HepG2 (cell line): ENCODE data around the gene RABL6. TPM values are rescaled to one million over a fixed set of nuclear protein-coding genes. Genes with fewer than 3 reads are reported as not detected.

Experiments
- ETV5 ChIP-seq: IDR thresholded peaks from 2 replicates; pipeline ENCODE4 v1.6.1; 2018; ENCODE audit warnings: missing biosample characterization, missing genetic modification reagents, inconsistent platforms, borderline replicate concordance
- GABPB1 ChIP-seq: IDR thresholded peaks from 2 replicates; pipeline ENCODE4 v1.6.1; 2016; ENCODE audit warnings: mild to moderate bottlenecking, missing genetic modification reagents, moderate library complexity, missing compliant biosample characterization
- KDM2A ChIP-seq: sonication (generic); formaldehyde crosslinking; IDR thresholded peaks from 2 replicates; pipeline ENCODE4 v1.4.0; 2020; ENCODE audit warnings: low read depth, missing genetic modification reagents, borderline replicate concordance
- REL ChIP-seq: sonication (generic); formaldehyde crosslinking; conservative IDR thresholded peaks from 2 replicates; pipeline ENCODE4 v1.8.0; 2022; ENCODE audit warnings: mild to moderate bottlenecking, missing genetic modification reagents, moderate library complexity
- REST ChIP-seq, 2 experiments: IDR thresholded peaks; 2 replicates each; pipeline ENCODE4 v1.6.1; 2011 to 2012; ENCODE audit warnings: low read length in 2 of 2, borderline replicate concordance in 1 of 2, low read depth in 1 of 2, mild to moderate bottlenecking in 1 of 2, moderate library complexity in 1 of 2
- SNAPC5 ChIP-seq: sonication (generic); formaldehyde crosslinking; IDR thresholded peaks from 2 replicates; pipeline ENCODE4 v1.8.1; 2023; ENCODE audit warnings: mild to moderate bottlenecking, missing genetic modification reagents, borderline replicate concordance
- TGIF2 ChIP-seq: IDR thresholded peaks from 2 replicates; pipeline ENCODE4 v1.6.1; 2016; ENCODE audit warnings: control low read depth, missing compliant biosample characterization
- ZFAT ChIP-seq: sonication (generic); formaldehyde crosslinking; conservative IDR thresholded peaks from 2 replicates; pipeline ENCODE4 v1.8.1; 2023; ENCODE audit warnings: missing genetic modification reagents, inconsistent platforms
- ZNF260 ChIP-seq: sonication (generic); formaldehyde crosslinking; IDR thresholded peaks from 2 replicates; pipeline ENCODE4 v1.4.0; 2020; ENCODE audit warnings: missing genetic modification reagents, low read depth, mild to moderate bottlenecking, borderline replicate concordance
- ZNF543 ChIP-seq: sonication (generic); formaldehyde crosslinking; IDR thresholded peaks from 2 replicates; pipeline ENCODE4 v1.4.0; 2020; ENCODE audit warnings: mild to moderate bottlenecking, missing genetic modification reagents
- ZNF549 ChIP-seq: sonication (generic); formaldehyde crosslinking; IDR thresholded peaks from 2 replicates; pipeline ENCODE4 v1.5.0; 2020; ENCODE audit warnings: missing genetic modification reagents
- ZNF709 ChIP-seq: sonication (generic); formaldehyde crosslinking; IDR thresholded peaks from 2 replicates; pipeline ENCODE4 v1.5.0; 2020; ENCODE audit warnings: mild to moderate bottlenecking, missing genetic modification reagents
- ZNF878 ChIP-seq: sonication (generic); formaldehyde crosslinking; IDR thresholded peaks from 2 replicates; pipeline ENCODE4 v1.8.1; 2023; ENCODE audit warnings: mild to moderate bottlenecking, missing genetic modification reagents, moderate library complexity
- ZNF891 ChIP-seq: sonication (generic); formaldehyde crosslinking; IDR thresholded peaks from 2 replicates; pipeline ENCODE4 v1.5.0; 2020; ENCODE audit warnings: mild to moderate bottlenecking, missing genetic modification reagents
- polyA plus RNA-seq, 8 experiments: library from polyadenylated mRNA; depleted of rRNA in 3 of 8; stranded (reverse) in 7 of 8; unstranded in 1 of 8; fragments of >200 nt; fragmentation: Illumina TruSeq in 4 of 8; extraction: Trizol in 4 of 8; gene quantifications; 2 replicates each; pipeline versions ENCODE4 v1.2.1 to v1.2.3, GENCODE V29; 2011 to 2016; ENCODE audit warnings: low read depth in 4 of 8, missing spikeins in 1 of 8, mixed read lengths in 1 of 8; ENCODE audit not compliant: insufficient read depth in 1 of 8
- total RNA-seq, 5 experiments: library from RNA; depleted of rRNA; stranded (reverse); fragments of >200 nt; fragmentation: Illumina TruSeq; extraction: Trizol; gene quantifications; 2 replicates each; pipeline ENCODE4 v1.2.3, GENCODE V29; 2016; ENCODE audit warnings: low read depth in 1 of 5
- TF ChIP-seq, protein P1 (sequence below): sonication (generic); formaldehyde crosslinking; IDR thresholded peaks from 2 replicates; pipeline ENCODE4 v1.4.0; 2020; ENCODE audit warnings: missing genetic modification reagents
- TF ChIP-seq, protein P2 (sequence below): sonication (generic); formaldehyde crosslinking; IDR thresholded peaks from 2 replicates; pipeline ENCODE4 v1.4.0; 2020; ENCODE audit warnings: missing genetic modification reagents

RABL6 gene
- total and polyA plus RNA-seq, 2 of the 13 experiments (the other 11 are each of a cell fraction or from before 2014, with no cell fraction given) = 81.5 to 125 TPM

GRCh38 chr9:136849038-136849959 lies 41.6 kb downstream of the RABL6 start, which contains the start of gene PHPT1 (continued):
- TF ChIP-seq REST (IDR thresholded peaks at IDR 0.05; ENCODE audit: borderline replicate concordance in 1 of 2, low read depth in 1 of 2, low read length in 2 of 2) (no peak), ZNF891 (CRISPR knock-in tag) (peak; percentile 61; the same call in 1 of the 2 replicates), TGIF2 (peak; percentile 70), ZNF260 (CRISPR knock-in tag) (no peak), ZNF549 (CRISPR knock-in tag) (no peak), ZNF543 (peak; percentile 45; the same call in 1 of the 2 replicates), ETV5 (CRISPR knock-in tag) (no peak; the same call in 1 of the 2 replicates), KDM2A (CRISPR knock-in tag) (peak; percentile 94), ZNF709 (peak; percentile 63; the same call in 1 of the 2 replicates), ZNF878 (no peak), SNAPC5 (CRISPR knock-in tag) (no peak), GABPB1 (peak; percentile 79), REL (peak; percentile 75), ZFAT (CRISPR knock-in tag) (no peak)
- TF ChIP-seq, protein P1, sequence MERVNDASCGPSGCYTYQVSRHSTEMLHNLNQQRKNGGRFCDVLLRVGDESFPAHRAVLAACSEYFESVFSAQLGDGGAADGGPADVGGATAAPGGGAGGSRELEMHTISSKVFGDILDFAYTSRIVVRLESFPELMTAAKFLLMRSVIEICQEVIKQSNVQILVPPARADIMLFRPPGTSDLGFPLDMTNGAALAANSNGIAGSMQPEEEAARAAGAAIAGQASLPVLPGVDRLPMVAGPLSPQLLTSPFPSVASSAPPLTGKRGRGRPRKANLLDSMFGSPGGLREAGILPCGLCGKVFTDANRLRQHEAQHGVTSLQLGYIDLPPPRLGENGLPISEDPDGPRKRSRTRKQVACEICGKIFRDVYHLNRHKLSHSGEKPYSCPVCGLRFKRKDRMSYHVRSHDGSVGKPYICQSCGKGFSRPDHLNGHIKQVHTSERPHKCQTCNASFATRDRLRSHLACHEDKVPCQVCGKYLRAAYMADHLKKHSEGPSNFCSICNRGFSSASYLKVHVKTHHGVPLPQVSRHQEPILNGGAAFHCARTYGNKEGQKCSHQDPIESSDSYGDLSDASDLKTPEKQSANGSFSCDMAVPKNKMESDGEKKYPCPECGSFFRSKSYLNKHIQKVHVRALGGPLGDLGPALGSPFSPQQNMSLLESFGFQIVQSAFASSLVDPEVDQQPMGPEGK (CRISPR knock-in tag) = peak; percentile 82
- TF ChIP-seq, protein P2, sequence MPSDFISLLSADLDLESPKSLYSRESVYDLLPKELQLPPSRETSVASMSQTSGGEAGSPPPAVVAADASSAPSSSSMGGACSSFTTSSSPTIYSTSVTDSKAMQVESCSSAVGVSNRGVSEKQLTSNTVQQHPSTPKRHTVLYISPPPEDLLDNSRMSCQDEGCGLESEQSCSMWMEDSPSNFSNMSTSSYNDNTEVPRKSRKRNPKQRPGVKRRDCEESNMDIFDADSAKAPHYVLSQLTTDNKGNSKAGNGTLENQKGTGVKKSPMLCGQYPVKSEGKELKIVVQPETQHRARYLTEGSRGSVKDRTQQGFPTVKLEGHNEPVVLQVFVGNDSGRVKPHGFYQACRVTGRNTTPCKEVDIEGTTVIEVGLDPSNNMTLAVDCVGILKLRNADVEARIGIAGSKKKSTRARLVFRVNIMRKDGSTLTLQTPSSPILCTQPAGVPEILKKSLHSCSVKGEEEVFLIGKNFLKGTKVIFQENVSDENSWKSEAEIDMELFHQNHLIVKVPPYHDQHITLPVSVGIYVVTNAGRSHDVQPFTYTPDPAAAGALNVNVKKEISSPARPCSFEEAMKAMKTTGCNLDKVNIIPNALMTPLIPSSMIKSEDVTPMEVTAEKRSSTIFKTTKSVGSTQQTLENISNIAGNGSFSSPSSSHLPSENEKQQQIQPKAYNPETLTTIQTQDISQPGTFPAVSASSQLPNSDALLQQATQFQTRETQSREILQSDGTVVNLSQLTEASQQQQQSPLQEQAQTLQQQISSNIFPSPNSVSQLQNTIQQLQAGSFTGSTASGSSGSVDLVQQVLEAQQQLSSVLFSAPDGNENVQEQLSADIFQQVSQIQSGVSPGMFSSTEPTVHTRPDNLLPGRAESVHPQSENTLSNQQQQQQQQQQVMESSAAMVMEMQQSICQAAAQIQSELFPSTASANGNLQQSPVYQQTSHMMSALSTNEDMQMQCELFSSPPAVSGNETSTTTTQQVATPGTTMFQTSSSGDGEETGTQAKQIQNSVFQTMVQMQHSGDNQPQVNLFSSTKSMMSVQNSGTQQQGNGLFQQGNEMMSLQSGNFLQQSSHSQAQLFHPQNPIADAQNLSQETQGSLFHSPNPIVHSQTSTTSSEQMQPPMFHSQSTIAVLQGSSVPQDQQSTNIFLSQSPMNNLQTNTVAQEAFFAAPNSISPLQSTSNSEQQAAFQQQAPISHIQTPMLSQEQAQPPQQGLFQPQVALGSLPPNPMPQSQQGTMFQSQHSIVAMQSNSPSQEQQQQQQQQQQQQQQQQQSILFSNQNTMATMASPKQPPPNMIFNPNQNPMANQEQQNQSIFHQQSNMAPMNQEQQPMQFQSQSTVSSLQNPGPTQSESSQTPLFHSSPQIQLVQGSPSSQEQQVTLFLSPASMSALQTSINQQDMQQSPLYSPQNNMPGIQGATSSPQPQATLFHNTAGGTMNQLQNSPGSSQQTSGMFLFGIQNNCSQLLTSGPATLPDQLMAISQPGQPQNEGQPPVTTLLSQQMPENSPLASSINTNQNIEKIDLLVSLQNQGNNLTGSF (CRISPR knock-in tag) = no peak
